ENCODE measurements around the gene SFXN3.
"Not testable (repeated sequence)": the region's sequence is repeated elsewhere in the genome, so short reads cannot be mapped to it uniquely, and the experiment has no call there.

SFXN3 gene

DNA sequence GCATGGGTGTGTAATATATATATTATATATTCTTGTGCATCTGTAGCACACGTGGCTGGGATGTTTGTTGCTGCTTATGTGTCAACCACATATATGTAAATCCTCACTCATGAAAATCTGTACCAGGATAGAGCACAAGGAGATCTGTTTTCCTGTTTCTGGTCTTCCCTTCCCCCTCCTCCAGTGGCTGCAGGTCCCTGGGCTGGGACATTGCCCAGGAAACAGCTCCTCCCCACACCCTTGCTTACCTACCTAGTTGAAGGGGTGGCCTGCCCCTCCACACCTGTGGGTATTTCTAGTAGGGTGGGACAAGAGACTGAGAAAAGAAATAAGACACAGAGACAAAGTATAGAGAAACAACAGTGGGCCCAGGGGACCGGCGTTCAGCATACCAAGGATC, 2.2 kb downstream of the SFXN3 start:
- Histone ChIP-seq H3K27ac (ENCODE audit: low read depth, low read length) (no peak overlapping the region), H3F3A (ENCODE audit: control insufficient read depth, insufficient read depth) (no peaks in the 10 kb centered on the region), H3K4me2 (ENCODE audit: low read length) (no peak overlapping the region), H4K20me1 (ENCODE audit: control insufficient read depth, insufficient read depth, low read depth, low read length) (no peaks in the 10 kb centered on the region), H3K36me3 (ENCODE audit: control insufficient read depth, low read length) (no peaks in the 10 kb centered on the region), H3K4me3 (ENCODE audit: low read length) (no peak overlapping the region), H3K4me1 (ENCODE audit: control insufficient read depth, low read length) (peaks cover 33% of the 10 kb centered on the region), H3K9me3 (ENCODE audit: control insufficient read depth, insufficient read depth, low read length) (no peaks in the 10 kb centered on the region), H3K79me2 (ENCODE audit: control insufficient read depth, low read length) (no peaks in the 10 kb centered on the region), H3K9me2 (replicated peaks; ENCODE audit: control insufficient read depth, low read length) (no peaks in the 10 kb centered on the region), H3K27me3 (ENCODE audit: control insufficient read depth, low read length) (peaks cover 65% of the 10 kb centered on the region)
- TF ChIP-seq, protein P1, sequence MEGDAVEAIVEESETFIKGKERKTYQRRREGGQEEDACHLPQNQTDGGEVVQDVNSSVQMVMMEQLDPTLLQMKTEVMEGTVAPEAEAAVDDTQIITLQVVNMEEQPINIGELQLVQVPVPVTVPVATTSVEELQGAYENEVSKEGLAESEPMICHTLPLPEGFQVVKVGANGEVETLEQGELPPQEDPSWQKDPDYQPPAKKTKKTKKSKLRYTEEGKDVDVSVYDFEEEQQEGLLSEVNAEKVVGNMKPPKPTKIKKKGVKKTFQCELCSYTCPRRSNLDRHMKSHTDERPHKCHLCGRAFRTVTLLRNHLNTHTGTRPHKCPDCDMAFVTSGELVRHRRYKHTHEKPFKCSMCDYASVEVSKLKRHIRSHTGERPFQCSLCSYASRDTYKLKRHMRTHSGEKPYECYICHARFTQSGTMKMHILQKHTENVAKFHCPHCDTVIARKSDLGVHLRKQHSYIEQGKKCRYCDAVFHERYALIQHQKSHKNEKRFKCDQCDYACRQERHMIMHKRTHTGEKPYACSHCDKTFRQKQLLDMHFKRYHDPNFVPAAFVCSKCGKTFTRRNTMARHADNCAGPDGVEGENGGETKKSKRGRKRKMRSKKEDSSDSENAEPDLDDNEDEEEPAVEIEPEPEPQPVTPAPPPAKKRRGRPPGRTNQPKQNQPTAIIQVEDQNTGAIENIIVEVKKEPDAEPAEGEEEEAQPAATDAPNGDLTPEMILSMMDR (IDR thresholded peaks at IDR 0.05; ENCODE audit: low read depth, low read length, poor library complexity, severe bottlenecking), result no peak
- no peak for TF ChIP-seq EZH2phosphoT487 (IDR thresholded peaks at IDR 0.05; ENCODE audit: borderline replicate concordance, low read length)

DNA sequence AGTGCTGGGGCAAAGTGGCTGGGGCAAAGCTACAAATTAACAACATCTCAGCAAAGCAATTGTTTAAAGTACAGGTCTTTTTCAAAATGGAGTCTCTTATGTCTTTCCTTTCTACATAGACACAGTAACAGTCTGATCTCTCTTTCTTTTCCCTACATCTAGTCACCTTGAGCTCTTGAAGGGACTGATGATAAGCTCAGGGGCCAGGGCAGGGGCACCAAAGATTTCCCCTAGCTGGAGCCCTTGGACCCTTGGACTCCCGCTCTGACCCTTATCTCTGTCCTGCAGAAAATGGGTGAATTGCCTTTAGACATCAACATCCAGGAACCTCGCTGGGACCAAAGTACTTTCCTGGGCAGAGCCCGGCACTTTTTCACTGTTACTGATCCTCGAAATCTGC, 3.4 kb downstream of the SFXN3 start:
- peaks cover 61% of the 10 kb centered on the region for H3K27me3 ChIP-seq (ENCODE audit: control insufficient read depth, low read length)
- H4K20me1 ChIP-seq (ENCODE audit: control insufficient read depth, insufficient read depth, low read depth, low read length); H3K9me2 ChIP-seq (replicated peaks; ENCODE audit: control insufficient read depth, low read length); H3K27ac ChIP-seq (ENCODE audit: low read depth, low read length); H3F3A ChIP-seq (ENCODE audit: control insufficient read depth, insufficient read depth); H3K36me3 ChIP-seq (ENCODE audit: control insufficient read depth, low read length); H3K9me3 ChIP-seq (ENCODE audit: control insufficient read depth, insufficient read depth, low read length); H3K79me2 ChIP-seq (ENCODE audit: control insufficient read depth, low read length); H3K4me2 ChIP-seq (ENCODE audit: low read length); H3K4me3 ChIP-seq (ENCODE audit: low read length): not testable (repeated sequence)
- peaks cover 28% of the 10 kb centered on the region for H3K4me1 ChIP-seq (ENCODE audit: control insufficient read depth, low read length)

DNA sequence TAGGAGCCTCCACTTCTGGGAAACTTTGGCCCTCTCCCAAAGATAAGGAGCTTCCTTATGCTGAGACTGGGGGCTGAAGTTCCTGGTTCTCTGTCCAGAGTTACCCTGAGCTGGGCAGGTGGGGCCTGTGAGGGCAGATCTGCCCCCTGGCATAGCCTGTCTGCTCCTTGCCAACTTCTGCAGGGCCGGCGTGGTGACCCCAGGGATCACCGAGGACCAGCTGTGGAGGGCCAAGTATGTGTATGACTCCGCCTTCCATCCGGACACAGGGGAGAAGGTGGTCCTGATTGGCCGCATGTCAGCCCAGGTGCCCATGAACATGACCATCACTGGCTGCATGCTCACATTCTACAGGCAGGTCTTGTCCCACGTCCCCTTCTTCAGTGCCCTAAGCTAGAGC, 4.3 kb downstream of the SFXN3 start:
- no peak overlapping the region for H3K4me2 ChIP-seq (ENCODE audit: low read length)
- H3K9me2 ChIP-seq (replicated peaks; ENCODE audit: control insufficient read depth, low read length), result no peaks in the 10 kb centered on the region
- no peak overlapping the region for H3K4me3 ChIP-seq (ENCODE audit: low read length)
- peaks cover 27% of the 10 kb centered on the region for H3K4me1 ChIP-seq (ENCODE audit: control insufficient read depth, low read length)
- H4K20me1 ChIP-seq (ENCODE audit: control insufficient read depth, insufficient read depth, low read depth, low read length), result no peaks in the 10 kb centered on the region
- H3K79me2 ChIP-seq (ENCODE audit: control insufficient read depth, low read length), result no peaks in the 10 kb centered on the region
- no peak overlapping the region for H3K27ac ChIP-seq (ENCODE audit: low read depth, low read length)
- no peaks in the 10 kb centered on the region for H3K36me3 ChIP-seq (ENCODE audit: control insufficient read depth, low read length)
- no peak for TF ChIP-seq EZH2phosphoT487 (IDR thresholded peaks at IDR 0.05; ENCODE audit: borderline replicate concordance, low read length)
- TF ChIP-seq, protein P1 (IDR thresholded peaks at IDR 0.05; ENCODE audit: low read depth, low read length, poor library complexity, severe bottlenecking), result no peak
- H3K9me3 ChIP-seq (ENCODE audit: control insufficient read depth, insufficient read depth, low read length), result no peaks in the 10 kb centered on the region
- no peaks in the 10 kb centered on the region for H3F3A ChIP-seq (ENCODE audit: control insufficient read depth, insufficient read depth)
- peaks cover 52% of the 10 kb centered on the region for H3K27me3 ChIP-seq (ENCODE audit: control insufficient read depth, low read length)

DNA sequence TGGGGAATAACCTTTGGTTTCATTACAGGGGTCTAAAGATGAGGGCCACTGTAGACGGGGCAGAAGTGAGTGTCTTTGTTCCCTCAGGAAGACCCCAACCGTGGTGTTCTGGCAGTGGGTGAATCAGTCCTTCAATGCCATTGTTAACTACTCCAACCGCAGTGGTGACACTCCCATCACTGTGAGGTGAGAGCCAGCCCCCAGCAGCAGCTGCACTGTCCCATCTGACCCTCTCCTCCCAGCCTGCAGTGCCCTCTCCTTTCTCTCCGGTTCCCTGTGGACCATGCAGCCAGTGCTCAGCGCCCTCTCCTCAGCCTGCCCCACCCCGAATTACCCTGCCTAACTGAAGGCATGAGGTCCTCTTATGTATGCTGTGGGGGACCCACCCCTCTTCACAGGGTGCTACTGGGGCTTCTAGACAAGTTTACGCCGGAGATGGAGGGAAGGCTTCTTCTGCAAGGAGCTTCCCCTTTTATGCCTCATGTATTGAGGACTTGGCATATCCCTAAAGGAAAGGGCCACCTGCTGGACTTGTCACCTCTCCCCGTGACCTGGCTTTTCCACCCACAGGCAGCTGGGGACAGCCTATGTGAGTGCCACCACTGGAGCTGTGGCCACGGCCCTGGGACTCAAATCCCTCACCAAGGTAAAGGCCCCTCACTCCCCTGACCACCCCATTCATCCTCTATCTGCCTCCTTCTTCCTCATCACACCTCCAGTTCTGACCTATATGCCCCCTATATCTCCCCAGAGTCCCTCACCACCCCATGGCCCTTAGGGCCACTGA, 5.1 kb downstream of the SFXN3 start:
- H3K79me2 ChIP-seq (ENCODE audit: control insufficient read depth, low read length), result no peaks in the 10 kb centered on the region
- peaks cover 19% of the 10 kb centered on the region for H3K4me1 ChIP-seq (ENCODE audit: control insufficient read depth, low read length)
- no peaks in the 10 kb centered on the region for H4K20me1 ChIP-seq (ENCODE audit: control insufficient read depth, insufficient read depth, low read depth, low read length)
- peaks cover 46% of the 10 kb centered on the region for H3K27me3 ChIP-seq (ENCODE audit: control insufficient read depth, low read length)
- no peaks in the 10 kb centered on the region for H3K36me3 ChIP-seq (ENCODE audit: control insufficient read depth, low read length)
- no peaks in the 10 kb centered on the region for H3K9me2 ChIP-seq (replicated peaks; ENCODE audit: control insufficient read depth, low read length)
- no peak overlapping the region for H3K4me2 ChIP-seq (ENCODE audit: low read length)
- TF ChIP-seq EZH2phosphoT487 (IDR thresholded peaks at IDR 0.05; ENCODE audit: borderline replicate concordance, low read length), result no peak
- TF ChIP-seq, protein P1 (IDR thresholded peaks at IDR 0.05; ENCODE audit: low read depth, low read length, poor library complexity, severe bottlenecking), result no peak
- H3K9me3 ChIP-seq (ENCODE audit: control insufficient read depth, insufficient read depth, low read length), result no peaks in the 10 kb centered on the region
- H3F3A ChIP-seq (ENCODE audit: control insufficient read depth, insufficient read depth), result no peaks in the 10 kb centered on the region
- H3K4me3 ChIP-seq (ENCODE audit: low read length), result no peak overlapping the region
- no peak overlapping the region for H3K27ac ChIP-seq (ENCODE audit: low read depth, low read length)

All from DOHH2 (cell line).